Effector memory CD8-positive, alpha-beta T cell (primary cell): ENCODE data around the gene PIK3CG.
A peak's percentile ranks its signal among the peaks of the same experiment; 100 is the strongest.
"Not testable (repeated sequence)": the region's sequence is repeated elsewhere in the genome, so short reads cannot be mapped to it uniquely, and the experiment has no call there.

Source experiments
- ATAC-seq: fragments of 150-1000 bp; cut with Tn5 transposase; replicated peaks from 2 replicates; pipeline ENCODE4 v1.10.0; 2021; ENCODE audit warnings: mild to moderate bottlenecking, moderate library complexity
- DNase-seq, 3 experiments: peaks; one replicate each; pipeline ENCODE4 v3.0.0; 2021
- H3K27ac Mint-ChIP-seq, 2 donors: one replicate each; pipeline ENCODE4 v1.8.0; 2022; ENCODE audit warnings: mild to moderate bottlenecking in 2 of 2, mixed read lengths in 2 of 2, moderate library complexity in 2 of 2
- H3K27me3 Mint-ChIP-seq, 2 donors: one replicate each; pipeline ENCODE4 v1.8.0; 2022; ENCODE audit warnings: mixed read lengths in 2 of 2
- H3K36me3 Mint-ChIP-seq: one replicate; pipeline ENCODE4 v1.8.0; 2022; ENCODE audit warnings: mild to moderate bottlenecking, moderate library complexity, mixed read lengths; ENCODE audit not compliant: insufficient read depth
- H3K4me1 Mint-ChIP-seq, 2 donors: one replicate each; pipeline ENCODE4 v1.8.0; 2022; ENCODE audit warnings: low read depth in 2 of 2, mixed read lengths in 2 of 2
- H3K4me3 Mint-ChIP-seq, 2 donors: one replicate each; pipeline ENCODE4 v1.8.0; 2022; ENCODE audit warnings: mild to moderate bottlenecking in 2 of 2, mixed read lengths in 2 of 2, moderate library complexity in 2 of 2
- H3K9me3 Mint-ChIP-seq, 2 donors: one replicate each; pipeline ENCODE4 v1.8.0; 2022; ENCODE audit warnings: mixed read lengths in 2 of 2
- total RNA-seq, 9 experiments: gene quantifications; one replicate each; lab custom pipeline; 2026; lab: John Stamatoyannopoulos, UW

Gene PIK3CG
- total RNA-seq = 39.1 to 161 (median 107) reads per million in 9 experiments

- DNase-seq (peak; percentile 21 to 38 (median 23)), ATAC-seq (peak; percentile 96)
- Mint-ChIP-seq H3K36me3 (peaks cover 44% of the 10 kb centered on the region), H3K27ac (peak within 1 kb of the TSS; percentile 86 to 91), H3K27me3 (no peaks in the 10 kb centered on the region), H3K9me3 (no peaks in the 10 kb centered on the region), H3K4me1 (peaks cover 57 to 66% of the 10 kb centered on the region in 2 donors), H3K4me3 (peak within 1 kb of the TSS; percentile 81 to 87)
These were observed at the start of gene PIK3CG for GRCh38 chr7:106865130-106866041. Gene PIK3CG, plus strand, starts transcription at chr7:106865282. Its CDS starts 2,280 bp downstream, at chr7:106867562.

- no peaks in the 10 kb centered on the region for H3K27me3 Mint-ChIP-seq
- no peak for DNase-seq
- H3K4me3 Mint-ChIP-seq = no peak overlapping the region
- peaks cover 1 to 6% of the 10 kb centered on the region in 2 donors for H3K4me1 Mint-ChIP-seq
- H3K27ac Mint-ChIP-seq = no peak overlapping the region
- no peaks in the 10 kb centered on the region for H3K36me3 Mint-ChIP-seq
- no peak for ATAC-seq
- no peaks in the 10 kb centered on the region for H3K9me3 Mint-ChIP-seq
These were observed 48.0 kb upstream of the PIK3CG start for GRCh38 chr7:106817098-106817497.

GRCh38 chr7:106818736-106819135 lies 46.3 kb upstream of the PIK3CG start:
- ATAC-seq (no peak), DNase-seq (no peak)
- Mint-ChIP-seq H3K27ac (no peak overlapping the region), H3K4me1 (peaks cover 0 to 3% of the 10 kb centered on the region in 2 donors), H3K36me3 (no peaks in the 10 kb centered on the region), H3K9me3 (no peaks in the 10 kb centered on the region), H3K27me3 (no peaks in the 10 kb centered on the region), H3K4me3 (no peak overlapping the region)

GRCh38 chr7:106819546-106819945 lies 45.5 kb upstream of the PIK3CG start:
- no peaks in the 10 kb centered on the region for H3K36me3 Mint-ChIP-seq

GRCh38 chr7:106820321-106821217 lies 44.5 kb upstream of the PIK3CG start:
- no peak for ATAC-seq
- Mint-ChIP-seq H3K4me1 (peaks cover 0 to 2% of the 10 kb centered on the region in 2 donors), H3K27me3 (no peaks in the 10 kb centered on the region), H3K27ac (no peak overlapping the region), H3K4me3 (no peak overlapping the region), H3K36me3 (no peaks in the 10 kb centered on the region), H3K9me3 (no peaks in the 10 kb centered on the region)
- no peak for DNase-seq

More at GRCh38 chr7:106819546-106819945, 45.5 kb upstream of the PIK3CG start:
- no peak overlapping the region for H3K4me3 Mint-ChIP-seq
- DNase-seq (no peak), ATAC-seq (no peak)
- H3K27me3 Mint-ChIP-seq = no peaks in the 10 kb centered on the region
- H3K9me3 Mint-ChIP-seq = no peaks in the 10 kb centered on the region
- peaks cover 0 to 5% of the 10 kb centered on the region in 2 donors for H3K4me1 Mint-ChIP-seq
- no peak overlapping the region for H3K27ac Mint-ChIP-seq

GRCh38 chr7:106823631-106824030 lies 41.5 kb upstream of the PIK3CG start:
- H3K27me3 Mint-ChIP-seq = no peaks in the 10 kb centered on the region
- peaks cover 0 to 2% of the 10 kb centered on the region in 2 donors for H3K4me1 Mint-ChIP-seq
- no peaks in the 10 kb centered on the region for H3K9me3 Mint-ChIP-seq
- no peak overlapping the region for H3K27ac Mint-ChIP-seq
- no peak for DNase-seq
- ATAC-seq = no peak
- no peaks in the 10 kb centered on the region for H3K36me3 Mint-ChIP-seq
- no peak overlapping the region for H3K4me3 Mint-ChIP-seq

- no peak overlapping the region for H3K27ac Mint-ChIP-seq
- no peaks in the 10 kb centered on the region for H3K27me3 Mint-ChIP-seq
- no peaks in the 10 kb centered on the region for H3K9me3 Mint-ChIP-seq
- peaks cover 0 to 2% of the 10 kb centered on the region in 2 donors for H3K4me1 Mint-ChIP-seq
- H3K36me3 Mint-ChIP-seq = no peaks in the 10 kb centered on the region
- no peak for ATAC-seq
- DNase-seq = no peak
- no peak overlapping the region for H3K4me3 Mint-ChIP-seq
These were observed 40.6 kb upstream of the PIK3CG start for GRCh38 chr7:106824458-106824857.

GRCh38 chr7:106827626-106828025 lies 37.5 kb upstream of the PIK3CG start:
- no peak overlapping the region for H3K4me3 Mint-ChIP-seq
- H3K4me1 Mint-ChIP-seq = peaks cover 0 to 2% of the 10 kb centered on the region in 2 donors
- no peaks in the 10 kb centered on the region for H3K27me3 Mint-ChIP-seq
- ATAC-seq = no peak
- H3K36me3 Mint-ChIP-seq = no peaks in the 10 kb centered on the region
- H3K27ac Mint-ChIP-seq = no peak overlapping the region
- peaks cover 2 to 9% of the 10 kb centered on the region in 2 donors for H3K9me3 Mint-ChIP-seq
- no peak for DNase-seq

- H3K4me1 Mint-ChIP-seq = peaks cover 0 to under 1% of the 10 kb centered on the region in 2 donors
- H3K4me3 Mint-ChIP-seq = no peak overlapping the region
- H3K9me3 Mint-ChIP-seq = peaks cover 2 to 9% of the 10 kb centered on the region in 2 donors
- DNase-seq (no peak), ATAC-seq (no peak)
- H3K27me3 Mint-ChIP-seq = no peaks in the 10 kb centered on the region
- H3K36me3 Mint-ChIP-seq = no peaks in the 10 kb centered on the region
- no peak overlapping the region for H3K27ac Mint-ChIP-seq
These were observed 35.6 kb upstream of the PIK3CG start for GRCh38 chr7:106829496-106829895.

- H3K4me1 Mint-ChIP-seq, H3K27me3 Mint-ChIP-seq, H3K27ac Mint-ChIP-seq, DNase-seq, H3K36me3 Mint-ChIP-seq, H3K9me3 Mint-ChIP-seq, H3K4me3 Mint-ChIP-seq, ATAC-seq: not testable (repeated sequence)
These were observed 34.2 kb upstream of the PIK3CG start for GRCh38 chr7:106830896-106831295.

GRCh38 chr7:106836816-106837215 lies 28.3 kb upstream of the PIK3CG start:
- H3K4me1 Mint-ChIP-seq = no peaks in the 10 kb centered on the region
- no peak overlapping the region for H3K27ac Mint-ChIP-seq
- no peaks in the 10 kb centered on the region for H3K9me3 Mint-ChIP-seq
- no peaks in the 10 kb centered on the region for H3K27me3 Mint-ChIP-seq
- H3K4me3 Mint-ChIP-seq = no peak overlapping the region
- no peak for ATAC-seq
- no peak for DNase-seq
- no peaks in the 10 kb centered on the region for H3K36me3 Mint-ChIP-seq

GRCh38 chr7:106839511-106839910 lies 25.6 kb upstream of the PIK3CG start:
- ATAC-seq (no peak), DNase-seq (no peak)
- Mint-ChIP-seq H3K4me1 (no peaks in the 10 kb centered on the region), H3K27me3 (no peaks in the 10 kb centered on the region), H3K36me3 (no peaks in the 10 kb centered on the region), H3K4me3 (no peak overlapping the region), H3K9me3 (no peaks in the 10 kb centered on the region), H3K27ac (no peak overlapping the region)

- Mint-ChIP-seq H3K36me3 (no peaks in the 10 kb centered on the region), H3K9me3 (no peaks in the 10 kb centered on the region), H3K27ac (no peak overlapping the region), H3K4me3 (no peak overlapping the region), H3K4me1 (no peaks in the 10 kb centered on the region), H3K27me3 (peaks cover 4 to 6% of the 10 kb centered on the region in 2 donors)
- DNase-seq (no peak), ATAC-seq (no peak)
These were observed 24.7 kb upstream of the PIK3CG start for GRCh38 chr7:106840342-106840741.
